HL-60 (cell line): ENCODE data around the gene DARS1.

Source experiments
- DNase-seq, 2 experiments: peaks; one replicate each; pipeline ENCODE4 v3.0.0-alpha.2; 2010 to 2020; ENCODE audit warnings: low read depth in 1 of 2, low spot score in 1 of 2
- H3K27ac ChIP-seq: fragments of 250-450 bp; sonication (Bioruptor Pico); replicated peaks from 2 replicates; pipeline ENCODE4 v1.5.1; 2020; ENCODE audit warnings: mild to moderate bottlenecking, moderate library complexity
- H3K27me3 ChIP-seq: fragments of 250-450 bp; sonication (Bioruptor Pico); 2 replicates; pipeline ENCODE4 v1.5.1; 2021; ENCODE audit warnings: mild to moderate bottlenecking, moderate library complexity; ENCODE audit not compliant: insufficient read depth, poor library complexity, severe bottlenecking
- H3K4me3 ChIP-seq: replicated peaks from 2 replicates; pipeline ENCODE4 v1.5.1; 2011; ENCODE audit warnings: mild to moderate bottlenecking, control low read depth, low read length; ENCODE audit not compliant: insufficient read depth
- GABPA ChIP-seq: IDR thresholded peaks from 2 replicates; pipeline ENCODE4 v1.6.1; 2012; ENCODE audit warnings: low read depth
- POLR2AphosphoS5 ChIP-seq: IDR thresholded peaks from 2 replicates; pipeline ENCODE4 v1.6.1; 2012; ENCODE audit warnings: low read depth
- REST ChIP-seq: IDR thresholded peaks from 2 replicates; pipeline ENCODE4 v1.6.1; 2012; ENCODE audit warnings: low read depth; ENCODE audit not compliant: insufficient replicate concordance
- SPI1 ChIP-seq: IDR thresholded peaks from 2 replicates; pipeline ENCODE4 v1.6.1; 2012; ENCODE audit warnings: low read depth, mild to moderate bottlenecking, borderline replicate concordance
- TF ChIP-seq, protein P1 (sequence below): IDR thresholded peaks from one replicate; pipeline ENCODE4 v1.5.1; 2011; ENCODE audit warnings: low read length, control low read depth, inconsistent platforms; ENCODE audit not compliant: insufficient read depth

DARS1 gene

DNA sequence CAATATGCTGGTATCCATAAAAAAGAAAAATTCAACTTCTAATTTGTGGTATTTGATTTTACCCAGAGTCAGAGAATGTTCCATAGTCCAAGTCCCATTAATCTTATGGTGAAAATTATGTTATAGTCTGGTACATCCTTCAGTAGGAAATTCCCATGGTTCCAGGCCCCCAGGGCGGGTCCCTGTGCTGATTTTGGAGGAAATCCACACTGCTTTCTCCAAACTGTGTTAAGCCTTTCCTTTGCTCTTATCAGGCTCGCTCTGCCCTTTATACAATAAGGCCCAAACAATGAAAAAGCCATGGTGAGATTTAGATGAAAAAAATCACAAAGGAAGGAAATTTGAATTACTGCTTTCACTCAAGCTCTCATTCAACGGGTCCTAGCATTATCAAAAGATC is 46.8 kb upstream of the DARS1 start:
- no peaks in the 10 kb centered on the region for H3K27me3 ChIP-seq
- no peak overlapping the region for H3K27ac ChIP-seq
- TF ChIP-seq SPI1 (no peak), GABPA (no peak)
- no peak overlapping the region for H3K4me3 ChIP-seq
- no peak for DNase-seq

DNA sequence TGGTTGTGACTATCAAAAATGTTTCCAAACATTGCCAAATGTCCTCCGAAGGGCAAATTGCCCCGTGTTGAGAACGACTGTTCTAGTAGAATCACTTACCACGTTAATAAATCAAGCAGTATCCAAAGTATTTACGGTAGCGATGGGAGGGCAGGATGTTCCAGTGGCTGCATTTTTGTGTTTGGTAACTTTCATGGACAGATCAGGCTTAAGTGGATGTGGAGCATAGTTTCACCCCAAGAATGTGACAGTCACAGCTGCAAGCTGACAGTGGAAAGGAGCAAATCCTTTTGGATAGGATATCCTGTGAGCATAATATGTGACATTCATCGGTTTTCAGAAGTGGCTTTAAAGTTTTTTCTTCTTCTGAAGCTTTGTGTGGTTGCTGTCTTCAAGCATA is 46.3 kb upstream of the DARS1 start:
- H3K4me3 ChIP-seq, result no peak overlapping the region
- no peak for TF ChIP-seq POLR2AphosphoS5
- TF ChIP-seq SPI1, result no peak
- TF ChIP-seq REST, result no peak
- TF ChIP-seq, protein P1, sequence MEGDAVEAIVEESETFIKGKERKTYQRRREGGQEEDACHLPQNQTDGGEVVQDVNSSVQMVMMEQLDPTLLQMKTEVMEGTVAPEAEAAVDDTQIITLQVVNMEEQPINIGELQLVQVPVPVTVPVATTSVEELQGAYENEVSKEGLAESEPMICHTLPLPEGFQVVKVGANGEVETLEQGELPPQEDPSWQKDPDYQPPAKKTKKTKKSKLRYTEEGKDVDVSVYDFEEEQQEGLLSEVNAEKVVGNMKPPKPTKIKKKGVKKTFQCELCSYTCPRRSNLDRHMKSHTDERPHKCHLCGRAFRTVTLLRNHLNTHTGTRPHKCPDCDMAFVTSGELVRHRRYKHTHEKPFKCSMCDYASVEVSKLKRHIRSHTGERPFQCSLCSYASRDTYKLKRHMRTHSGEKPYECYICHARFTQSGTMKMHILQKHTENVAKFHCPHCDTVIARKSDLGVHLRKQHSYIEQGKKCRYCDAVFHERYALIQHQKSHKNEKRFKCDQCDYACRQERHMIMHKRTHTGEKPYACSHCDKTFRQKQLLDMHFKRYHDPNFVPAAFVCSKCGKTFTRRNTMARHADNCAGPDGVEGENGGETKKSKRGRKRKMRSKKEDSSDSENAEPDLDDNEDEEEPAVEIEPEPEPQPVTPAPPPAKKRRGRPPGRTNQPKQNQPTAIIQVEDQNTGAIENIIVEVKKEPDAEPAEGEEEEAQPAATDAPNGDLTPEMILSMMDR, result no peak
- no peak for TF ChIP-seq GABPA
- DNase-seq, result no peak
- no peaks in the 10 kb centered on the region for H3K27me3 ChIP-seq
- no peak overlapping the region for H3K27ac ChIP-seq

- Histone ChIP-seq H3K27me3 (no peaks in the 10 kb centered on the region), H3K4me3 (no peak overlapping the region), H3K27ac (no peak overlapping the region)
- TF ChIP-seq POLR2AphosphoS5, result no peak
- TF ChIP-seq REST, result no peak
- no peak for TF ChIP-seq SPI1
- no peak for TF ChIP-seq GABPA
- TF ChIP-seq, protein P1, result no peak
- no peak for DNase-seq
Observed at GRCh38 chr2:136030406-136030805, 45.0 kb upstream of the DARS1 start.

- no peak overlapping the region for H3K4me3 ChIP-seq
- TF ChIP-seq SPI1 (no peak), POLR2AphosphoS5 (no peak)
- H3K27ac ChIP-seq, result no peak overlapping the region
- no peak for DNase-seq
- no peaks in the 10 kb centered on the region for H3K27me3 ChIP-seq
Observed at GRCh38 chr2:136029149-136029548, 43.7 kb upstream of the DARS1 start.

DNA sequence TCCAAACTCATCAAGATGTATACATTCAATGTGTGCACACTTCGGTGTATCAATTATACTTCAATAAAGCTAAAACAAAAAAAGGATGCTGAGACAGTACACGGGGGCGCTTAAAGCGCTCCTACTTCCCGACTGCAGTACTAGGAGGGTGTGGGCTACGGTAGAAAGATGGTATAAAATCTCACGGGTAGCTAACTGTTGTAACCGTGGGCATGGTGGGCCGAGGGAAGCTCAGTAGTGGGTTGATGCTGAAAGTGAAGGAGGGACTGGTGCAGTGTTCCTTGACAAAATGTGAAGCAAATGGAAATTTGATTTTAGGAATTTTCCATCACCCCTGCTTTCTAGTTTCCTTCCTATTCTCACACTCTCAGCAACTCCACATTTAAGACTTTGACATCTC is 42.6 kb upstream of the DARS1 start:
- no peak for DNase-seq
- no peak for TF ChIP-seq GABPA
- no peak for TF ChIP-seq POLR2AphosphoS5
- TF ChIP-seq, protein P1, result no peak
- no peak for TF ChIP-seq REST
- no peak for TF ChIP-seq SPI1
- no peak overlapping the region for H3K4me3 ChIP-seq

More for the DNA sequence above, 42.6 kb upstream of the DARS1 start:
- no peaks in the 10 kb centered on the region for H3K27me3 ChIP-seq
- H3K27ac ChIP-seq, result no peak overlapping the region
